ENCODE data around the gene SPEF2.

The SPEF2 gene

DNA sequence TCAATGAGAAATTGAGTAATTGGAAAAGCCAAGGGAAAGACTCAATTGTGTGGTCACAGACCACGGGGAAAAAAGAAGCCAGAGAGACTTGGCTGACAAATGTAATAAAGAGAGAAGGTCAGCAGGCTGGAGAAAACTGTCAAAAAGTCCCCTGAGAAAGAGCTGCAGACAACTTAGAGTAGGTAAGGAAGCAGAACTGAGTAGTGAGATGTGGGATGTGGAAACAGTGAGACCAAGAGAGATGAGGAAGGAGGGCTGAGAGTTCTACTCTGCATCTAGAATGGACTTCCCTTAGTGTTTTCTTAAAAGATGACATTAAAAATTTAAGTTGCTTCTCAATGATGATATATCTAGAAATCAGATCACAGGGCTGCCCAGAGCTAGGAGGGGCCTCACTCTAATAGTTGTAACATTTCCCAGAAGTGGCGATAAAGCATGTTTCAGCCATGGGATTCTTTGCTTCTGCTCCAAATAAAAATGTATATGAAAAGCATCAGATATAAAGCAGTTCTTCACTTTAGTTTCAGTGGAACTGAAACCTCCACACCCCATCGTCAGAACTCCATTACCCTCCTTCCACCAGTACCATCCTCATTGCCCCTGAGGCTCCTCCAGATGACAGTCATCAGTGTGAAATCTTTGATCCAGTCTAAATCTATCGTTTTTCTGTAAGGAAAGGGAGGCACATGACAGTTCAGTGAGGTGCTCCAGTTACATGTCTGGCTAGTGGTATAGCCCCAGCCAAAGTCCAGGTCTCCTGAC lies 80.6 kb downstream of the SPEF2 start:
- DNase-seq (ENCODE audit: low read depth in 2 of 3, low spot score in 2 of 3), result no peak

DNA sequence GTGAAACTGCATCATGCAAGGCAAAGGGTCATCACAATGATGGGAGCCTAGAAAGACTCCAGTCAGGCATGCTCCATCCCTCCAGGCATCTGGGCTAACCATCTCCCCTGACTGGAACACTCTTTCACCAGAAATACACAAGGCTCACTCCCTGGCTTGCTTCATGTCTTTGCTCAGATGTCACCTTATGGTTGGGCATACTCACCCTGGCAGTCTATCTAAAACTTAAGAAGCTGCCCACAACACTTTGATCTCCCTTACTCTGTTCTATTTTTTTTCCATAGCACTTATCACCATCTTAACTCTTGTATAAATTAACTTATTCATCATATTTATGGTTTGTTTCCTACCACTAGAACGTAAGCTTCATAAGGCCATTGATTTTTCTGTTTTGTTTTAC lies 90.0 kb downstream of the SPEF2 start:
- no peak for DNase-seq (ENCODE audit: low read depth in 2 of 3, low spot score in 2 of 3)

DNA sequence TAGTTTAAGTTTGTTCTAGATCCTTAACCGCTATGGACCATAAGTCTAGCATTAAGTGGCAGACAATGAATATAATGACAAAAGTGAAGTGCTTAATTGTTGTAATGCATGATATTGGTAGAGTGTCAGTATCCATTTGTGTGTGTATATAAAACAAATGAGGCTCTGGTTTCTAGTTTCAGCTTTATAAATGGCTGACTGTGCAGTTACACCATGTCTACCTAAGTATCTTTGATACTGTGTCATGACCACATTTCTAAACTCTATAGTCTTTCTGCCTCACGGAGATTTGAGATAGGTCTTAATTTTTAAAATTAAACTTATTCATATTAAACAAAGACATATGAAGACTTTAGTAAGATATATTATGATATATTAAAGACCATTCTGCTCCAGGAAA lies 92.0 kb downstream of the SPEF2 start:
- DNase-seq (ENCODE audit: low read depth in 2 of 3, low spot score in 2 of 3), result no peak

DNA sequence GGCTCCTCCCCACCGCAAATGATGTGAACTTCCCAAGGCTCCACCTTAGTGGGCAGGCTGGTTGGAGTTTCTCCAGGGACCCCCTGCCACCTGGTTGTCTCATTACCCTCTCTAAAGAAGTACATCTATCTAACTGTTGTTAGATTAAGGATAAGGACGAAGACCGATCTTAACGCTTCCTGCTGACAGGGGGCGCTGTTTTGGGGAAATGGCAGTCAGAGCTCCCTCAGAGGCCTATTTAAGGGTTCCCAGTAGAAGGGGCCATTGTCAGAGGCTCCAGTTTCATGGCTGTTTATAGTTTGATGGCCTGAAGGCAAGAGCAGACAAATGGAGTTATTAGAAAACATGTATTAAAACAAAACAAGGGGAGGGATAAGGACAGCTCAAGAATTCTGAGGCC lies 100.1 kb downstream of the SPEF2 start:
- no peak for DNase-seq (ENCODE audit: low read depth in 2 of 3, low spot score in 2 of 3)

DNA sequence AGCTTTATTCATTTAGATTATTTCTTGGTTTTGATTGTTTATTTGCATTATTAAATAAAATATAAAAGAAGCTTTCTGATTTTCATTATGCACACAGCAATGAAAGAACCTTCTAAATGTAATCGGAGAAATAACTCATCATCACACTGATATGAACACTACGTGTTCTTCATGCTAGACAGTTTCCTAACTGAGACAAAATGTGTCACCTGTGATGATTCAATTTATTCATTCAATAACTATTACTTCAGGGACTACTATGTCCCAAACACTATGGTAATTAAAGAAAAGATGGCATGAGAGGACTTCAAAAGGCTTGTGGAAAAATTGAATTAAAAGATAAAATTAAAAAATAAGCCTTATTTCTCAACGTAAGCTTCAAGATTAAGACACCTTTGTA lies 118.1 kb downstream of the SPEF2 start:
- no peak for DNase-seq (ENCODE audit: low read depth in 2 of 3, low spot score in 2 of 3)

DNA sequence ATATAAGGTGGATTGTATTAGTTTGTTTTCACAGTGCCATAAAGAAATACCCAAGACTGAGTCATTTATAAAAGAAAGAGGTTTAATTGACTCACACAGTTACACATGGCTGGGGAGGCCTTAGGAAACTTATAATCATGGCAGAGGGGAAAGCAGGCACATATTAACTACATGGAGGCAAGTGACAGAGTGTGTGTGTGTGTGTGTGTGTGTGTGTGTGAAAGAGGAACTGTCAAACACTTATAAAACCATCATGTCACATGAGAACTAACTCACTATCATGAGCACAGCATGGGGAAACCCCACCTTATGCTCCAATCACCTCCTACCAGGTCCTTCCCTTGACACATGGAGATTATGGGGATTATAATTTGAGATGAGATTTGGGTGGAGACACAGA lies 118.6 kb downstream of the SPEF2 start:
- no peak for DNase-seq (ENCODE audit: low read depth in 2 of 3, low spot score in 2 of 3)

DNA sequence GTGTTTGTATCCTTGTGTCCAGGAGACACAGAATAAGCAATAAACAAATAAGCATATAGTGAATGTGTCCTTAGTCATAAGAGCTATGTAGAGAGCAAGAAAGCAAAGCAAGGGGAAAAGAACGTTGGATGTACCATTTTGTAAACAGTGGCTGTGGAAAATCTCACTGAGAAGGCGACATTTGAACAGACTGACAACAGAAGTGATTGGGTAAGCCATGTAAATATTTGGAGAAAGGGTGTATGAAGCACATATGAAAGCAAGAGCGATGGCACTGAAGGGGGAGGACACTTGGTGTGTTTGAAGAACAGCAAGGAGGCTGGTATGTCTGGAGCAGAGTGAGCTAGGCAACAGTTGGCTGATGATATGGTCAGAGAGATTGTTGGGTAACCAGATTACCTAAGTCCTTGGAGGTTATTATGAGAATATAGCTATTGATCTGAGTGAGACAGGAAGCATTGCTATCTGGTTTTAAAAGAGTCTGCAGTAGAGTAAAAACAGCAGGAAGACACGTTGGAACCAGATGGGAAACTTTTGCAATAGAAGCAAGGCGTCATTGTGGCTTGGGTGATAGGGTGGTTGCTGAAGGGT lies 123.6 kb downstream of the SPEF2 start:
- no peak for DNase-seq (ENCODE audit: low read depth in 2 of 3, low spot score in 2 of 3)

DNA sequence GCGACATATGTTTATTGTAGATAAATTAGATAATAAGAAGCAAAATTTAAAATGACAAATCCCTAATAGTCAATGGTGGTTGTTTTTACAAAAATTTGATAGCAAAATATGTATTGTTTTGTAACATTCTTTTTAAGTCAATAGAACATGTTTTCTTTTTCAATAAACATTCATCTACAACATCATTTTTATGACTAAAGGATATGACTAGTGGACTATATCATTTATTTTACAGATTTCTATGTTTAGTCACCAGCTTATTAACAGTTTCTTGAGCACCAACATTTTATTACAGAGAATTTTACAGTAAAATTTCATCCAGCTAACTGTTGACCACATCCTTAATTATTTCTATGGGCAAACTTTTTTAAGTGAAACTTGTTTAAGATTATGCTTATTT lies 124.3 kb downstream of the SPEF2 start:
- no peak for DNase-seq (ENCODE audit: low read depth in 2 of 3, low spot score in 2 of 3)

DNA sequence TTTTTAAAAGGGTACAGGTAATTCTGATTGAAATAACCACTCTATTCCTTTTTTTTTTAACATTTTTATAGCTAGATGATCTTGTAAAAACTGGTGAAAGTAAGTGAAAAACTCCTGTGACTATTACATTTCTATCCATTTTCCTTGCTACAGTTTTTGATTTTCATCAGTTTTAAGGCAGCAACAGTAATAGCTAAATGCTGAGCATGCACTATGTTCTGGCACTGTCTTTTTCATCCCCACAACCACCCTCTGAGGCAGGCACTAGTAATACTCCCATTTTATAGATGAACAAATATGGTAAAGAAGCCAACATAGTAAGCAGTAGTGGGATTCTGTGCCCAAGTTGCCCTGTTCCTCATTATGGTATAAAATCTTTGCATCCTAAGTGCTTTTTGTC lies 126.0 kb downstream of the SPEF2 start:
- no peak for DNase-seq (ENCODE audit: low read depth in 2 of 3, low spot score in 2 of 3)

DNA sequence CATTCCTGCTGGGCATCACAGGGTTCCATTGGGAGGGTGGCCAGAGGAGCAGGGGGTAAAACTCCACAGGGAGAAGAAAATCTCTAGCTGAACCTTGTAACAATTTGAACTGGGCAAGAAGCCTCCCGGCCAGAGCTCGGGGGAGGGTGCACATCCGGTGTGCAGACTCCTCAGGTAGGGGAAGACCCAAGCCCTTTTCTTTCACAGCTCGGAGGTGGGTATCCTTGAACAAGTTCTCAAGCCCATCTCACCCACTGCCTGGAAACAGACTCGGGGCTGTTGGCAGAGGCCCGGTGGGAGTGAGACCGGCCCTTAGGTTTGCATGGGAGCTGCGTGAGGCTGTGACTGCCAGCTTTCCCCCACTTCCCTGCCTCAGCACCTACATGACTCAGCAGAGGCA lies 127.5 kb downstream of the SPEF2 start:
- no peak for DNase-seq (ENCODE audit: low read depth in 2 of 3, low spot score in 2 of 3)

DNA sequence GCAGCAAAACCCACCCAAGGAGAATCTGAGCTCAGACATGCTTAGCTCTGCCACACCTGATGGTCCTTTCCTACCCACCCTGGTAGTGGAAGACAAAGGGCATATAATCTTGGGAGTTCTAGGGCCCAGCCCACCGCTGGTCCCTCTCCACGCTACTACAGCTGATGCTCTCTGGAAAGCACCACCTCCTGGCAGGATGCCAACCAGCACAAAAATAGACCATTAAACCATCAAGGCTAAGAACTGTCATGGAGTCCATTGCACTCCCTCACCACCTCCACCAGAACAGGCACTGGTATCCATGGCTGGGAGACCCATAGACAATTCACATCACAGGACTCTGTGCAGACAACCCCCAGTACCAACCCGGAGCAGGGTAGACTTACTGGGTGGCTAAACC lies 128.0 kb downstream of the SPEF2 start:
- no peak for DNase-seq (ENCODE audit: low read depth in 2 of 3, low spot score in 2 of 3)

DNA sequence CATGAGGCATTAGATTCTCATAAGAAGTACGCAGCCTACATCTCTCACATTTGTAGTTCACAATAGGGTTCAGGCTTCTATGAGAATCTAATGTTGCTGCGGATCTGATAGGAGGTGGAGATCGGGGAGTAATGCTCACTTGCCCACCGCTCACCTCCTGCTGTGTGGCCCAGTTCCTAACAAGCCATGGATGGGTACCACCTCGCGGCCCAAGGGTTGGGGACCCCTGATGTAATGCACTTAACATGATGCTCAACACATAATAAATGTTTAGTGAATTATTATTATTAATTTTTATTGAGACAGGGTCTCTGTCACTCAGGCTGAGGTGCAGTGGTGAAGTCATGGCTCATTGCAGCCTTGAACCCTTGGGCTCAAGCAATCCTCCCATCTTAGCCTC lies 134.3 kb downstream of the SPEF2 start:
- no peak for DNase-seq (ENCODE audit: low read depth in 2 of 3, low spot score in 2 of 3)

DNA sequence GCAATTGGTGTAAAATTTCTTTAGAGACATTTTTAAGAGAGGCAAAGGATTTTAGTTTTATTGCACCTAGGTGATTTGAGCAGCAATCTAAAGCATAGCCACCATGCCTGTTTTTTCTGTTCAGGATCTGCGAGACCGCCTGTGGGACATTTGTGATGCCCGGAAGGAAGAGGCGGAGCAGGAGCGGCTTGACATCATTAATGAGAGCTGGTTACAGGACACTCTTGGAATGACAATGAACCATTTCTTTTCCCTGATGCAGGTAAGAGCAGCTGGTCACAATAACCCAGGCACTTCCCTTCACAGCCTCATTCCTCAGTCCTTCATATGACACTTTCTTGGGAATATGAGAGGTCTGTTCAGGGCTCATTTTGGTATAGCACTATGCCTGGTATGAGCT lies 135.8 kb downstream of the SPEF2 start:
- no peak for DNase-seq (ENCODE audit: low read depth in 2 of 3, low spot score in 2 of 3)

DNA sequence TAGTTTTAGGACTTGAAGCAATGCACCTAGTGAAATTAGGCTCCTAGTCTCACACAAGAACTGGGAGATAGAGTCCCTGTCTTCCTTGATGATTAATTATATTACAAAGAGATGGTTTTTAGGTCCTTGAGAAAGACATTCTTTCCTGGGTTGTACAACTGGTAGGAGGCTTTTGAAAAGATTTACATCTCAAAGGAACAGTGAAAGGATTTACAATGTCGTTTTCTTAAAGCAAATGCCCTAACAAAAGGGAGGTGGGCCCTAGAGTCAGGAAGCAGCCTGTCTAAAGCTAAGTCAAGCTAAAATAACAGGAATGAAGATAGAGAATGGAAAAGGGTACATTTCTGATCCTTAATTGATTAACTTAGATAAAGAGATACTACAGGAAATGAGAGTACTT lies 136.8 kb downstream of the SPEF2 start:
- DNase-seq (ENCODE audit: low read depth in 2 of 3, low spot score in 2 of 3), result no peak

DNA sequence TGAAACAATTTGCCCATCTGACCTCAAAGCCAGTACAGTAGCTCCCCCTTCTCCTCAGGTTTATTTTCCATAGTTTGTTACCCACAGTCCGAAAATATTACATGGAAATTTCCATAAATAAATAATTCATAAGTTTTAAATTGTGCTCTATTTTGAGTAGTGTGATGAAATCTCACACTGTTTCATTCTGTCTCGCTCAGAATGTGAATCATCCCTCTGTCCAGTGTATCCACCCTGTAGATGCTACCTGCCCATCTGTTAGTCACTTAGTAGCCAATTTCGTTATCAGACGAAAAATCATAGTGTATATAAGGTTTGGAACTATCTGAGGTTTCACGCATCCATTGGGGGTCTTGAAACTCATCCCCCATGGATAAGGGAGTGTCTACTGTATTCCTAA lies 138.3 kb downstream of the SPEF2 start:
- DNase-seq (ENCODE audit: low read depth in 2 of 3, low spot score in 2 of 3), result no peak

DNA sequence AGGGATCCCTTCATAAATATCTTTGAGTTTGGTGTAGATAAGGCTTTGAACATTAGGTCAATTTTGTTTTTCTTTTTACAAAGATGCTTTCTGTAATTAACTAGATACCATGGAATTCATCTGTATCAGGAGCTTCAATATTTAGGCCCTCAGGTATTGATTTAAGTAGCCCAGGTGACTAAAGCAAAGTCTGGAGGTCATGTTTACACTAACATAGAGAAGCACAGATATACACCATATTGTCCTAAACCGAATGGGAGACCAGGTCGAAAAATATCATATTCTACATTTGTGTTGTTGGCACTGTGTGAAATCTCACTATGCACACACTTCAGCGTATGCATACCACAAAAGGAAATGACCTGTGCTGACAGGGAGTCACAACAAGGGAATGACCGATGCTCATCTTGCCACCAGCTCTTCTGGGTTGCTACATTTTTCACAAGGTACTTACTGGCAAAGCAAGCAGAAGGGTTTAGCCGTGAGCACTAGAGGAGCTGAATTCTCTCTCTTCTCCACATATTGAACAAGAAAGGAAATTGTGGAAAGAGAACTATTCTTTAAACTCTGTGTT lies 140.6 kb downstream of the SPEF2 start:
- DNase-seq (ENCODE audit: low read depth in 2 of 3, low spot score in 2 of 3), result no peak

DNA sequence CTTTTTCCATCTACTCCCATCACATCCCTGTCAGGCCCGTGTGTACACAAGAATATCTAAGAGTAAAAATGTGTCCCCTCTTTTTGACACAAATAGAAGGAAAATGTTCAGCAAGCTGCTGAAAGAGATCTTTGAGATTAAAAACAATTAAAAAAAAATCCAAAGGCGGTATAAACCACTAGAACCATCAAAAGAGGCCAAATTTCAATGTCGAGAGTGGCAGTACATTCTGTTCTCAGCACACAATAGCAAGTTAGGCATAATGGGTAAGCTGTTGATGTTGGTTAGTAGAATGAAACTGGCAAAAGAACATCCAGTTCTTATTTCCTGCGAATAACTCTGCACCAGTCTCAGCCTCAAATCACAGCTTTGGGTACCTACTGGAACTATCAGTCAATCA lies 143.9 kb downstream of the SPEF2 start:
- DNase-seq (ENCODE audit: low read depth in 2 of 3, low spot score in 2 of 3), result no peak

DNA sequence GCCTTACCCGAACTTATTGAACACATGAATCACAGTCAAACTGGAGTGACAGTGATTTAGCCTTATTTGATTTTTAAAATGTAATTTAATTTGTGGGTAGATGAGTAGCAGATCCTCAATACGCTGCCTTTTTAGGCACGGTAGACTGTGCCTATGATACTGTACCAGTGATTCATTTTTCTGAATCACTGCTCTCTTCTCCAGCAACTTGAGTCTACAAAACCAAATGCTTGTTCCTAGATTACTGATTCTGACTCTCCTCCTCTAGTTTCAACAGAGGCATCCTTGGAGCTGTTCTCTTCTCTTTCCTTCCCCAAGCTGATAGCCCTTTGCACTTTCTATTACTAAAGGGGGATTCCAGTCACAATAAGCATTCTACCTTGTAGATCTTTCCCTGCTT lies 144.7 kb downstream of the SPEF2 start:
- no peak for DNase-seq (ENCODE audit: low read depth in 2 of 3, low spot score in 2 of 3)

DNA sequence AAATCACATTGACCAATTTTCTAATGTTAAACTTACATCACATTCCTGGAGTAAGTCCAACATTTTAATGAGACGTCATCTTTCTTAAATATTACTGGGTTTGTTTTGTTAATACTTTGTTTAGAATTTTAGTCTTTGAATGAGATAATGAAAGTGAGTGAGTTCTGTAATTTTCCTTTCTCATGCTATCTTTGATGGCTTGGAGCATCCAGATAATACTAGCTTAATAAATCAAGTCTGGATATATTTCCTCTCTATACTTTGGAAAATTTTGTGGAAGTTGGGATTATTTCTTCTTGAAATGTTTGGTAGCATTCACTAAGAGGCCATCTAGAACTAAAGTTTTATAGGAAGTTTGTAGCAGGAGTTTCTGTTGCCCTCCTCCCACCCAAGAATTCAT lies 148.3 kb downstream of the SPEF2 start:
- no peak for DNase-seq (ENCODE audit: low read depth in 2 of 3, low spot score in 2 of 3)

DNA sequence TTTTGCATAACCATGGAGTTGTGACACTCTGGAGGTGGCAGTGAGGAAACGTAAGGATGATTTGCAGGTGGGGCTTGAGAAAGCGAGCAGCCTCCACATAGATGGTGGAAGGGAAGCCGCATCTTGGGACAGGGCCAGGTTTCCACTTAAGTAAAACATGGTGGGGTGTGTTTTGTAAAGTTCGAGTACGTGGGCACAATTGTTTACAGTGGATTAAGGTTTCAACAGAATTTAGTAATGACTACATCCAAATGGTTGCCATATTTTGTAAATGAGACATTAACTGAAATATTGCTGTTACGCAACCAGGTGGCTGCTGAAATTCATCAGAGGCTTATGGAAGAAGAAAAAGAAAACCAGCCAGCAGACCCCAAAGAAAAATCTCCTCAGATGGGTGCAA lies 153.6 kb downstream of the SPEF2 start:
- no peak for DNase-seq (ENCODE audit: low read depth in 2 of 3, low spot score in 2 of 3)

DNA sequence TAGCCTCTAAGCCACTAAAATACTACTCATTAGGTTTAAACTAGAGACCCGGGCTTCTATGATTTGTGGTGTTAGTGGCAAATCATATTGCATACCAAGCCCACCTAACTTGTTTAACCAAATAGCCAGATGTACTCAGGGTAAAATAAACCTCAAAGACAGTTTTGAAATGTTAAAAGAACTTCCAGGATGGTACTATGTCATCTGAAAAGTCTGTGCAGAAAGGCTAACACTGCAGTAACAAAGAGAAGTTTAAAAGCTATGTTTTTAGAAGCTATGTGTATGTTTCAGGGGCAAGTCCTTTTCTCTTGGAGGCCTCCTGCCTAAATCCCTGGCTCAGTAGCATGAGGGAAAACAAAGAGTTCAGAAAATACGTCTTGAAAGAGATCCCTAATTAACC lies 154.2 kb downstream of the SPEF2 start:
- no peak for DNase-seq (ENCODE audit: low read depth in 2 of 3, low spot score in 2 of 3)

DNA sequence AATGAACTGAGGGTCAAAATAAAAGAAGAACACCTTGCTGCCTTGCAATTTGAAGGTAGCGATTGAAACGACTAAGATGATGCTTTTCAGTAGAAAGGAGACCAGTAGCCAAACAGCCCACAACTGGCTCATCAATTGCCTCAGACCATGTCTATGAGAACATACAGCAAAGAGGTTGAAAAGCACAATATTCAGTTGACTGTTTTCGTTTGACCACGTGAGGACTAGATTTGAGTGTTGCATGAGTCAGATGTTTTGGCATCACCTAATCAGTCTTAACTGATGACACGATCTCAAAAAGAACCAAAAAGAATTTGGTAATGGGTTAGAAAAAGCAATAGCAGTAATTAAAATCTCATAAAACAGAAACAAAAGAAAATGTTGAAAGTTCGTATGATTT lies 156.3 kb downstream of the SPEF2 start:
- no peak for DNase-seq (ENCODE audit: low read depth in 2 of 3, low spot score in 2 of 3)

DNA sequence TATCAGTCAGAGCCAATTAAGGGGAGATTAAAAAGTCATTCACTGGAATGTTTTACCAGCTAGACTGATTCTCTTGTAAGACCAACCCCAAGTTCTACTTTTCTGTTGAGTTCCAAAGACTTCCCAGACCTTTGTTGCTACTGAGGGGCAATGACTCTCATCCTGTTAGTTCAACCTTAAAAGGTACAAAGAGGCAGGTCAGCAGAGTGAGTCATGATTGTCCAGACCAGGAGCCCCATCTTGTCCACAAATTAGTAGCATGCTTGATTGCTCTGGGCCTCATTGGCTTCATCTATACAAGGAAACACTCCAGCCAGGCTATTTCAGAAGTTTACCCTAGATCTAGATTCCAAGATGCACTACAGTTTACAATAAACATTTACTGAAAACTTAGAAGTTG lies 159.1 kb downstream of the SPEF2 start:
- DNase-seq (ENCODE audit: low read depth in 2 of 3, low spot score in 2 of 3), result no peak
